Gastrocnemius medialis (tissue), 4 donors: ENCODE measurements around the gene PTPRN2.

Experiments
- POLR2A ChIP-seq, 2 donors: fragments of 450-650 bp; IDR thresholded peaks; one replicate each; pipeline ENCODE4 v1.6.1; 2017; ENCODE audit warnings: antibody characterized with exemption in 2 of 2, mild to moderate bottlenecking in 2 of 2, moderate library complexity in 2 of 2
- TF ChIP-seq, protein P1 (sequence below), 5 experiments: fragments of 450-650 bp in 3 of 5; fragments of 200-600 bp in 2 of 5; sonication (generic) in 2 of 5; IDR thresholded peaks in 4 of 5; conservative IDR thresholded peaks in 1 of 5; 1 replicate in 4 of 5; 2 replicates in 1 of 5; pipeline ENCODE4 v1.5.1; 2016 to 2019; ENCODE audit warnings: antibody characterized with exemption in 5 of 5, mild to moderate bottlenecking in 3 of 5, moderate library complexity in 3 of 5

DNA sequence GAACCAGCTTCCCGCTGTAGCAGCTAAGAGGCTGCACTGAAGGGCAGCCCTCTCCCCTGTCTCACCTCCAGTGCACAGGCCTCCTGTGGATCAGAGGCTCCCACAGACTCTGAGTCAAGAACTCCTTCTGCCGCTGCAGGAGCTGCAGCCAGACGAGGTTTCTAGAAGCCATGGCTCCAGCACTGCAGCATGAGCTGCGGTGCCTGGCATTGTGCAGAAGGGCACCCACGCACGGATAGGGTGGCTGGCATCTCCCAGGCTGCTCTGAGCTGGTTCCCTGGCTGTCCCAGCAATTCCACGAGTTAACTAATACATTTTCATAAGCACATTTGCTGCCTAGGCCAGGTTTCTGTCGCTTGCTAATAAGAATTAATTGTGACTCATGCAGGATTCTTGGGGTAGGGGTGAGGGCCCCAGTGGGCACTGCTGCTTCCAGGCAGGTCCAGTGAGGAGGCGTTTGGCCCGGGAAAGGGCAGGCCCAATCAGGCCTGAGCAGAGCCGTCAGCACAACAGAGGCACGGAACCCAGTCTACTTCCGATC is 656.6 kb downstream of the PTPRN2 start:
- no peak for TF ChIP-seq POLR2A (IDR thresholded peaks at IDR 0.05)
- TF ChIP-seq, protein P1, sequence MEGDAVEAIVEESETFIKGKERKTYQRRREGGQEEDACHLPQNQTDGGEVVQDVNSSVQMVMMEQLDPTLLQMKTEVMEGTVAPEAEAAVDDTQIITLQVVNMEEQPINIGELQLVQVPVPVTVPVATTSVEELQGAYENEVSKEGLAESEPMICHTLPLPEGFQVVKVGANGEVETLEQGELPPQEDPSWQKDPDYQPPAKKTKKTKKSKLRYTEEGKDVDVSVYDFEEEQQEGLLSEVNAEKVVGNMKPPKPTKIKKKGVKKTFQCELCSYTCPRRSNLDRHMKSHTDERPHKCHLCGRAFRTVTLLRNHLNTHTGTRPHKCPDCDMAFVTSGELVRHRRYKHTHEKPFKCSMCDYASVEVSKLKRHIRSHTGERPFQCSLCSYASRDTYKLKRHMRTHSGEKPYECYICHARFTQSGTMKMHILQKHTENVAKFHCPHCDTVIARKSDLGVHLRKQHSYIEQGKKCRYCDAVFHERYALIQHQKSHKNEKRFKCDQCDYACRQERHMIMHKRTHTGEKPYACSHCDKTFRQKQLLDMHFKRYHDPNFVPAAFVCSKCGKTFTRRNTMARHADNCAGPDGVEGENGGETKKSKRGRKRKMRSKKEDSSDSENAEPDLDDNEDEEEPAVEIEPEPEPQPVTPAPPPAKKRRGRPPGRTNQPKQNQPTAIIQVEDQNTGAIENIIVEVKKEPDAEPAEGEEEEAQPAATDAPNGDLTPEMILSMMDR (IDR thresholded peaks at IDR 0.05 in 4 of 5, conservative IDR thresholded peaks at IDR 0.05 in 1 of 5): no peak
